GM10266 (cell line): ENCODE results near the gene PLA2G2D.

Source experiments
- DNase-seq: peaks from one replicate; pipeline ENCODE4 v3.0.0; 2012; ENCODE audit errors: extremely low spot score
- CTCF ChIP-seq: IDR thresholded peaks from 2 replicates; pipeline ENCODE4 v1.5.1; 2012; ENCODE audit warnings: mild to moderate bottlenecking, low read depth; ENCODE audit not compliant: control insufficient read depth, insufficient read depth; ENCODE audit errors: missing control alignments

PLA2G2D gene

GRCh38 chr1:20076710-20077461 is 42.5 kb downstream of the PLA2G2D start:
- no peak for TF ChIP-seq CTCF
- DNase-seq = no peak

GRCh38 chr1:20076223-20076622 is 43.1 kb downstream of the PLA2G2D start:
- TF ChIP-seq CTCF = no peak
- DNase-seq = no peak

- no peak for DNase-seq
- TF ChIP-seq CTCF = no peak
Measured at GRCh38 chr1:20075345-20075744, 44.0 kb downstream of the PLA2G2D start.

- no peak for DNase-seq
- no peak for TF ChIP-seq CTCF
Measured at GRCh38 chr1:20074725-20075171, 44.6 kb downstream of the PLA2G2D start.

- TF ChIP-seq CTCF = no peak
- no peak for DNase-seq
Measured at GRCh38 chr1:20074055-20074724, 45.1 kb downstream of the PLA2G2D start.

GRCh38 chr1:20073256-20073655 is 46.1 kb downstream of the PLA2G2D start:
- DNase-seq = no peak
- TF ChIP-seq CTCF = no peak

- no peak for TF ChIP-seq CTCF
- DNase-seq = no peak
Measured at GRCh38 chr1:20072771-20073170, 46.6 kb downstream of the PLA2G2D start.
